A549 treated with AZD9567 at 1 μM for 4 hours (cell line): ENCODE data around the gene ZDHHC5. TPM values are rescaled to one million over a fixed set of nuclear protein-coding genes. Genes with fewer than 3 reads are reported as not detected.

Experiments used
- total RNA-seq: library from RNA; stranded (reverse); fragments of 200-300 nt; extraction: Qiagen RNA extraction; gene quantifications from 5 replicates; pipeline ENCODE4 v1.2.3, GENCODE V29; 2022; ENCODE audit not compliant: insufficient read depth

The ZDHHC5 gene
- 68.2 to 96.5 TPM (median 70.7 TPM) in 5 replicates for total RNA-seq

DNA sequence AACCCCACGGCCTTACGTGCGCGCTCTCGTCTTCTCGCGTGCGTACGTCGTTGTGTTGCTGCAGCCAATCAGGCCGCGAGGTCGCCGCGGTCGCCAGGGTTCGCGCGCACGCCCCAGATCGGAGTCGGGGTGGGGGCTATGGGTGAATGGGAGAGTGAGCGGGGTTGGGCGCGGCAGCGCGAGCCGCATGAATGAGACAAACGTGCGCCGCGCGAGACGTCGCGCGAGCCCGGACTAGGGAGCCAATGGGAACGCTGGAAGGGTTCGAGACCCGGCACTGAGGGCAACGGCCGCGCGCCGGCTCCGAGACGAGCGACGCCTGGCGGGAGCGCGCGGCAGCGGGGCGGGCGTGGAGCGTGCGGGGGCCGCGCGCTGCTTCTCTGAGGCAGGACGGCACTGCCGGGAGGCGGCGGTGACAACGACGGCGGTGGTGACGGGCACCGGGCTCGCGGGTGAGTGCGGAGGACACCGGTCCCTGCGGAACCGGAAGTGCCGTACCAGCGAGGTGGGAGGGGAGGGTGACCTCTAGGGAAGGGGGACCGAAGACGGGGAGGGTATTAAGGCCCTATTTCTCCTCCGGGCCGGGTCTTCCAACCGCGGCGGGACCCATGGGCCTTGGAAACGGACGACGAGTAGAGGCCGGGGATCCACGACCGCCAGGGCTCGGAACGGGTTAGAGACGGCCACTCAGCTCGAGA lies at the start of gene ZDHHC5:
Gene ZDHHC5 (plus strand): TSS at position 379 of the 698 bp plus-strand sequence. CDS start 4,977 bp downstream, outside the sequence.

GRCh38 chr11:57649826-57650738 lies 17.8 kb upstream of the ZDHHC5 start, which contains the start of gene YPEL4:
YPEL4 (minus strand) TSS chr11:57649912; CDS start chr11:57647107, 2,805 bp downstream.

GRCh38 chr11:57657194-57658022 lies 10.5 kb upstream of the ZDHHC5 start, which contains the start of gene CLP1:
CLP1 (plus strand) TSS chr11:57657762; CDS start chr11:57659477, 1,715 bp downstream.

DNA sequence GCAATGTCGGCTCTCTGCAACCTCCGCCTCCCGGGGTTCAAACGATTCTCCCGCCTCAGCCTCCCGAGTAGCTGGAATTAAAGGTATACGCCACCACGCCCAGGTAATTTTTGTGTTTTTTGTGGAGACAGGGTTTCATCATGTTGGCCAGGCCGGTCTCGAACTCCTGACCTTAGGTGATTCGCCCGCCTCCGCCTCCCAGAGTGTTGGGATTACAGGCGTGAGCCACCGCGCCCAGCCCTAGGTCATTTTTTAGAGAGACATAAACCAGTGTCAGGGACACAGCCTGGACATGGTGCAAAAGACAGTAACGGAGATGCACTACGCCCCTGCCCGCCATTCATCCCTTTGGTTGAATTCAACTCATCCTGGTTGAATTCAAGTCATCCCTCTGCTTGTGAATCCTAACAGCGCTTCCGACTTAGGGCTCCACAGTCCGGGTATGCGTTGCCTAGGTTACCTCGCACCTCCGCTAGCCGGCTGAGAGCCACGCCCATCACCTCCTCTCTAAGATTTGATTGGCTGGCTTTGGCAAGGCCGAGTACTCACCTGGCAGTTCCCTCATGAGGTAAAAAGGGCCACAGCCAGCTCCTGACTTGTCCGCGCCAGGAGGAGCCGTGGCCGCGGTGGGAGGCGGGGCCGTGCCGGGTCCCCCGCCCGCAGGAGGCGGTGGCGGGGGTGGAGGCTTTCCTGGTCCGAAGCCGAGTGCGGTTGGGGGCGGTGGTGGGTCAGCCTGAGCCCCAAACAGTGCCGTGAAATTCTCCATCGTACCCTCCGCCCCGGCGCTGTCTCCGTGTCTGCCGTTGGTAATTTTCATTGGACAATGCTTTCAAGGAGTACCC lies 43.7 kb downstream of the ZDHHC5 start, which contains the start of gene MED19:
Gene MED19 (minus strand): TSS at position 802 of the 842 bp plus-strand sequence. CDS start 36 bp downstream, at position 766.

DNA sequence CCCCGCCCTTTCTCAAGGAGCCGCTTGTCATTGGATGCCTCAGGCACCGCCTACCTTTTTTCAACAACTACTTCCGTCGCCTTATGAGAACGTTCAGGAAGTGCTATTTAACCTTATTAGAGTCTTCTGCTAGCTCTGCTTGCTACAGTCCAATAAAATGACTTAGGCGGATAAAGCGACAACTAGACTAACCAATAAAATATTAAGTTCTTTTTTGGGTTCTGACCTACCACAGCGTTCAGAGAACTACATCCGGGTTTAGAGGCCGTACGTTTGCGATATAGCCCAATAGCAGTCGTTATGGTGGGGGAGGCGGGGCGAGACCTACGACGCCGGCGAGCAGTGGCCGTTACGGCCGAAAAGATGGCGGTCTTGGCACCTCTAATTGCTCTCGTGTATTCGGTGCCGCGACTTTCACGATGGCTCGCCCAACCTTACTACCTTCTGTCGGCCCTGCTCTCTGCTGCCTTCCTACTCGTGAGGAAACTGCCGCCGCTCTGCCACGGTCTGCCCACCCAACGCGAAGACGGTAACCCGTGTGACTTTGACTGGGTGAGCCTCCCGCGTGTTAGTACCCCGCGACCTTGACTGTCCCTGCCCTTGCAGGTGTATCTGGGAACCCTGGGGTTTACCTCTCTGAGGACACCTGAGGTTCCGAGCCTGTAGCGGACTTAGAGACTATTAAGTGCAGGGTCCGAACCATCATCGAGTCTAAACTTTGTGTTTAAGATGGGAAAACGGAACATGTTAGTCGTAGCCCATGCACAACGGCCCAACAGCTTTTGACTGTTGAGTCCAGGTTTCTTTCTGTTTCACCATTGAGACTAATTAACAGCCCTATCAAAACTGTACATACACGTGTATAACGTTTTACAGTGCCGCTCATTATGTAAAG lies 44.6 kb downstream of the ZDHHC5 start, which contains the start of gene TMX2:
Gene TMX2 (plus strand): TSS at position 338 of the 895 bp plus-strand sequence. CDS start 26 bp downstream, at position 364.

GRCh38 chr11:57741132-57742086 lies 73.5 kb downstream of the ZDHHC5 start, which contains the start of gene SELENOH:
SELENOH (plus strand) TSS chr11:57741491; CDS start chr11:57741596, 105 bp downstream.

Other genes with a start within 250 kb of the ZDHHC5 start
- 0.23 to 0.34 TPM (median 0.29 TPM) in 4 of 5 replicates, not detected in the other for gene SLC43A3, start 241.0 kb upstream of the ZDHHC5 start, total RNA-seq
- 70.3 to 89.4 TPM (median 76.9 TPM) in 5 replicates for gene RTN4RL2, start 207.6 kb upstream of the ZDHHC5 start, total RNA-seq
- gene SLC43A1, start 152.4 kb upstream of the ZDHHC5 start, total RNA-seq: 2.2 to 7.3 TPM (median 2.6 TPM) in 5 replicates
- 149 to 169 TPM (median 162 TPM) in 5 replicates for gene TIMM10, start 137.4 kb upstream of the ZDHHC5 start, total RNA-seq
- not detected in 5 replicates for gene SMTNL1, start 130.5 kb upstream of the ZDHHC5 start, total RNA-seq
- gene UBE2L6, start 100.4 kb upstream of the ZDHHC5 start, total RNA-seq: 34.8 to 41.9 TPM (median 37.3 TPM) in 5 replicates
- 0.55 to 1.6 TPM (median 0.84 TPM) in 5 replicates for gene SERPING1, start 70.4 kb upstream of the ZDHHC5 start, total RNA-seq
- 0.23 to 0.45 TPM (median 0.27 TPM) in 4 of 5 replicates, not detected in the other for gene YPEL4, start 18.2 kb upstream of the ZDHHC5 start, total RNA-seq
- gene CLP1, start 10.4 kb upstream of the ZDHHC5 start, total RNA-seq: 24.5 to 31.6 TPM (median 30.3 TPM) in 5 replicates
- gene MED19, start 44.1 kb downstream of the ZDHHC5 start, total RNA-seq: 30.6 to 36.9 TPM (median 32.6 TPM) in 5 replicates
- gene TMX2, start 44.5 kb downstream of the ZDHHC5 start, total RNA-seq: 140 to 159 TPM (median 149 TPM) in 5 replicates
- 77.3 to 152 TPM (median 138 TPM) in 5 replicates for gene SELENOH, start 73.4 kb downstream of the ZDHHC5 start, total RNA-seq
- gene BTBD18, start 83.7 kb downstream of the ZDHHC5 start, total RNA-seq: not detected in 5 replicates
- 52.0 to 59.8 TPM (median 55.4 TPM) in 5 replicates for gene CTNND1, start 93.7 kb downstream of the ZDHHC5 start, total RNA-seq